GM21528 (cell line): ENCODE results near the gene MAPK11.

Source experiments
- ATAC-seq: cut with Tn5 transposase; IDR thresholded peaks from one replicate; pipeline ENCODE4 v1.9.1; 2021; ENCODE audit warnings: mild to moderate bottlenecking, moderate library complexity; ENCODE audit not compliant: unreplicated experiment, low FRiP score

The MAPK11 gene

GRCh38 chr22:50308597-50308935 lies 38.4 kb upstream of the MAPK11 start:
- ATAC-seq = no peak

- no peak for ATAC-seq
These were observed 37.9 kb upstream of the MAPK11 start for GRCh38 chr22:50307890-50308596.

- no peak for ATAC-seq
These were observed 36.9 kb upstream of the MAPK11 start, which contains the start of gene PLXNB2 for GRCh38 chr22:50306753-50307749. Gene PLXNB2 (minus strand): TSS chr22:50307646. CDS start chr22:50290584, 17,062 bp downstream.

- ATAC-seq = no peak
These were observed 35.9 kb upstream of the MAPK11 start for GRCh38 chr22:50305923-50306566.

- ATAC-seq = no peak
These were observed 35.3 kb upstream of the MAPK11 start for GRCh38 chr22:50305393-50305922.

- ATAC-seq = no peak
These were observed 34.6 kb upstream of the MAPK11 start for GRCh38 chr22:50304528-50305392.

GRCh38 chr22:50303848-50304527 lies 33.8 kb upstream of the MAPK11 start:
- no peak for ATAC-seq

GRCh38 chr22:50303515-50303847 lies 33.3 kb upstream of the MAPK11 start:
- no peak for ATAC-seq

- ATAC-seq = no peak
These were observed 32.4 kb upstream of the MAPK11 start for GRCh38 chr22:50302564-50302963.

- no peak for ATAC-seq
These were observed 31.9 kb upstream of the MAPK11 start for GRCh38 chr22:50302041-50302541.

- ATAC-seq = no peak
These were observed 31.4 kb upstream of the MAPK11 start for GRCh38 chr22:50301581-50301991.

GRCh38 chr22:50300620-50301257 lies 30.6 kb upstream of the MAPK11 start:
- no peak for ATAC-seq

- no peak for ATAC-seq
These were observed 29.8 kb upstream of the MAPK11 start for GRCh38 chr22:50299785-50300619.

GRCh38 chr22:50298937-50299784 lies 29.0 kb upstream of the MAPK11 start:
- no peak for ATAC-seq

GRCh38 chr22:50298266-50298637 lies 28.1 kb upstream of the MAPK11 start:
- ATAC-seq = no peak

- ATAC-seq = no peak
These were observed 27.5 kb upstream of the MAPK11 start for GRCh38 chr22:50297510-50298265.
